Natural killer cell treated with Interleukin-12 subunit alpha and Interleukin-12 subunit beta and Interleukin-15 and Interleukin-18, amount 100 ng/mL, for 72 hours (primary cell): Measurements from ENCODE around the gene PTH1R. TPM values are rescaled to one million over a fixed set of nuclear protein-coding genes. Genes with fewer than 3 reads are reported as not detected.

Experiments
- ATAC-seq, 2 donors: fragments of 150-1000 bp; cut with Tn5 transposase in 1 of 2; sonication (Bioruptor Pico), chemical (Tn5 transposase) in 1 of 2; 2 replicates each; pipeline ENCODE4 v1.10.0; 2021
- DNase-seq: peaks from one replicate; pipeline ENCODE4 v3.0.0; 2022; ENCODE audit warnings: low spot score
- H3K27ac Mint-ChIP-seq, 2 donors: 1 replicate in 1 of 2; 2 replicates in 1 of 2; pipeline ENCODE4 v1.8.0; 2022; ENCODE audit warnings: mixed read lengths in 2 of 2, mild to moderate bottlenecking in 1 of 2, moderate library complexity in 1 of 2
- H3K27me3 Mint-ChIP-seq, 2 donors: 1 replicate in 1 of 2; 2 replicates in 1 of 2; pipeline ENCODE4 v1.8.0; 2022; ENCODE audit warnings: mixed read lengths in 2 of 2
- H3K36me3 Mint-ChIP-seq: one replicate; pipeline ENCODE4 v1.8.0; 2022; ENCODE audit warnings: mixed read lengths
- H3K4me1 Mint-ChIP-seq, 2 donors: 1 replicate in 1 of 2; 2 replicates in 1 of 2; pipeline ENCODE4 v1.8.0; 2022; ENCODE audit warnings: low read depth in 2 of 2, mixed read lengths in 2 of 2, mild to moderate bottlenecking in 1 of 2
- H3K4me3 Mint-ChIP-seq: one replicate; pipeline ENCODE4 v1.8.0; 2022; ENCODE audit warnings: mixed read lengths
- H3K9me3 Mint-ChIP-seq: 2 replicates; pipeline ENCODE4 v1.8.0; 2022; ENCODE audit warnings: mixed read lengths
- total RNA-seq, 2 donors: library from RNA; stranded (reverse); gene quantifications; one replicate each; pipeline ENCODE4 v1.2.3, GENCODE V29; 2022

PTH1R gene
- total RNA-seq, 2 donors from 2014 or later: not detected

GRCh38 chr3:46863261-46863782 lies 14.2 kb upstream of the PTH1R start, which contains the start of gene MYL3:
MYL3 (minus strand) TSS chr3:46863444; CDS start chr3:46863390, 54 bp downstream.
- Mint-ChIP-seq H3K27me3 (no peaks in the 10 kb centered on the region), H3K9me3 (no peaks in the 10 kb centered on the region), H3K4me1 (no peaks in the 10 kb centered on the region), H3K27ac (no peak within 1 kb of the TSS), H3K36me3 (no peaks in the 10 kb centered on the region), H3K4me3 (no peak within 1 kb of the TSS)
- ATAC-seq: no peak
- DNase-seq: no peak

DNA sequence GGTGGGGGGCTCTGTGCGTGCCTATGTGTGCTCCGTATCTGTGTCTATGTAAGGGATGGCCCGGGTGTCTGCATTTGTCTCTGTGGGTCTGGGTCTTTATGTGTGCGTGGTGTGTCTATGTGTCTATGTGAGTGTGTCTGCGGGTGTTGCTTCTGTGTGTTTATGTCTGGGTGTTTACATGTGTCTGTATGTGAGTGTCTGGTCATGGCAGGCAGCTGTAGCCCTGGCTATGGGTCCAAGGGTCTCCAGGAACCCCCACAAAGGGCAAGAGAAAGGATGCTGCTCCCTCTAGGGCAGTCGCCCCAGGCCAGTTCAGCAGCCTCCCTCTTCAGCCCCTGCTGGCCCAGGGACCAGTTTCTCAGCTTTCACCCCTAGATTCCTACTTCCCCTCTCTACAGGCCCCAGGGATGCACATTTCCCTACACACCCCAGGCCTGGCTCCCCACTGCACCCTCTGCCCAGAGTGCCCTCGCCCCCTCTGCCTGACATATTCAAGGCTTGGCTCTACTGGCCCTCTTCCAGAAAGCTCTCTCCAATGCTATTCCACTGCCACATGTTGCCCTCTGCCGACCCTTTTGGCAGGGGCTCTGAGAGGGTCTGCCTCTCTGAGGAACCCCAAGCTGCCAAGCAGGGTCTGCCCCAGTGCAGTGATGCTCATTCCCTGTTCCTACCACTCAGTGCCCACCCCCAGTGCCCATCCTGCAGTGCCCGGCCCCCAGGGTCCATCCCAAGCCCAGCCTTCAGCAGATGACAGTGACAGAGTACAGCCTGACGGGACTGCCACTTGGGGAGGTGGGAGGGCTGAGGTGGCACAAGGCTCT lies 13.2 kb upstream of the PTH1R start:
- H3K4me3 Mint-ChIP-seq: no peak overlapping the region
- ATAC-seq: no peak
- H3K9me3 Mint-ChIP-seq: no peaks in the 10 kb centered on the region
- DNase-seq: peak; percentile 45
- H3K4me1 Mint-ChIP-seq: no peaks in the 10 kb centered on the region
- H3K36me3 Mint-ChIP-seq: no peaks in the 10 kb centered on the region
- no peaks in the 10 kb centered on the region for H3K27me3 Mint-ChIP-seq
- no peak overlapping the region for H3K27ac Mint-ChIP-seq

DNA sequence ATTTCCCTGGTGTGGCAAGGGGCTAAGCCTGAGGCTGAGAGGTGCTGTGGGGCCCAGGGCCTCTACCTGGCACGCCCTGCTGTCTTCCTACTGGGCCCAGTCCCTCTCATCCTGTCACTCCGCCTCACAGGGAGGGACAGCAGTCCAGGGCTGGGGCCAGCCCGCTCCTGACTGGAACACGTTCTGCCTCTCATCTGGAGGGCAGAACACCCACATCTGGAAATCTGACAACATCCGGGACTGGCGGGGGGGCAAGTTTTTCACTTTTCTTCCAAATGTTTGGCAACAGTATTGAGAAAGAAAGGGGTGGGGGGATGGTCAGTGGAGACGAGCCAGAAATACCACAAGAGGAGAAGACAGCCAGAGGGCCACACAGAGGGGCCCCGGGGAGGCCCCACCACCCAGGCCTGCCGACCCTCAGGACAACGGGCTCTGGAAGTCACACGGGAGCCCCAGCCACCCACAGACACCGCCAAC lies 12.5 kb upstream of the PTH1R start:
- Mint-ChIP-seq H3K9me3 (no peaks in the 10 kb centered on the region), H3K27ac (no peak overlapping the region), H3K4me3 (no peak overlapping the region), H3K27me3 (peaks cover 0 to 7% of the 10 kb centered on the region in 2 donors), H3K4me1 (no peaks in the 10 kb centered on the region), H3K36me3 (no peaks in the 10 kb centered on the region)
- ATAC-seq (no peak), DNase-seq (peak; percentile 41)

DNA sequence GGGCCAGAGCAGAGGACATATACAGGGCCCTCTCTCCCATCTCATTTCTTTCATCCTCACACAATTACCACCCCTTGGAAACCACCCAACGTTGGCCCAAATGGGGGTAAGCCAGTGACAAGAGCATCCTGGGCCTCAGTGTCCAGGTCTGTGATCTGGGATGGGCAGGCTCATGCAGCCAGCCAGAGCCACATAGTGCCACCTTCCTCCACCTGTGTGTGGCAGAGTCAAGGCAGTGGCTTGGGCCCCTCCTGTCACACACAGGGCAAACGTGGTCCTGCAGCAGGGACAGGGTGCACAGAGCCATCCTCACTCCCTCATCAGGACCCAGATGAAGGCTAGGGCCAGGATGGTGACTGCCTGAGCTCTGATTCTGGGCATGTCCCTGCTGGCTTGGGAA lies 12.0 kb upstream of the PTH1R start:
- Mint-ChIP-seq H3K9me3 (no peaks in the 10 kb centered on the region), H3K36me3 (no peaks in the 10 kb centered on the region), H3K27me3 (peaks cover 0 to 7% of the 10 kb centered on the region in 2 donors), H3K27ac (no peak overlapping the region), H3K4me1 (no peaks in the 10 kb centered on the region), H3K4me3 (no peak overlapping the region)
- DNase-seq (no peak), ATAC-seq (no peak)

GRCh38 chr3:46866032-46866595 lies 11.4 kb upstream of the PTH1R start:
- H3K4me1 Mint-ChIP-seq: no peaks in the 10 kb centered on the region
- H3K36me3 Mint-ChIP-seq: no peaks in the 10 kb centered on the region
- no peak overlapping the region for H3K4me3 Mint-ChIP-seq
- H3K27me3 Mint-ChIP-seq: peaks cover 0 to 13% of the 10 kb centered on the region in 2 donors
- ATAC-seq (no peak), DNase-seq (no peak)
- no peak overlapping the region for H3K27ac Mint-ChIP-seq
- H3K9me3 Mint-ChIP-seq: no peaks in the 10 kb centered on the region

DNA sequence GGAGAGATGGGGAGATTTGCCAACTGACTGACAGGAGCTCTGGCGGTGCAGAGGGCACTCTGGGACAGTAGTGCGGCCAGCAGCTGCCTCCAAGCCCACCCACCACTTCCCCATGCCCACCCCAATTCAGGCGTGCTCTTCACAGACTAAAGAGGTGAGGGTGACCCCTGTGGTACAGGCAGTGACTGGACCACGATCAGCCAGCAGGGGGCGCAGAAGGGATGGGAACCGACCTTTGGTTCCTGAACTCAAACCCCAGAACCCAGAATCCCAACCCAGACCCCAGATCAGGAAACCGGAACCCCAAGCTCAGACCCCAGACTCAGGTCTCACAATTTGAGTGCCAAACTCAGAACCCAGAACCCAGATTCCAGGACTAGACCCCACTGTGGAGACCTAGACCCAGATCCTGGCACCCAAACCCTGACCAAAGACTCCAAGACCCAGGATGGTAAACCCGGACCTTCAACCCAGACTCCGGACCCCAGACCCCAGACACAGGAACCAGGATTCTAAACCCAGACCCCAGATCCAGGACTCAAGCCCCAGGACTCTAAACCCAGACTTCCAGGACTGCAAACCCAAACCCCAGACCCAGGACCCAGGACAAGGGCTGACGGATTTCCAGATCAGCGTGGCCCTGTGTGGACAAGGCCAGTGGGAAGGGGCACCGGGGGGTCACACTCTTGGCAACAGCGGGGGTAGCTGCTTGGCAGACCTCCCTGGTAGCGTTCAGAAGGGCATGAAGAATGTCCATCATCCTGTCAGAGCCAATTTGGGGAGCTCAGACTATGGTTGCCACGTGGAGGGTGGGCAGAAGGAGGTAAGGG lies 10.6 kb upstream of the PTH1R start:
- Mint-ChIP-seq H3K36me3 (no peaks in the 10 kb centered on the region), H3K27me3 (peaks cover 0 to 13% of the 10 kb centered on the region in 2 donors), H3K9me3 (no peaks in the 10 kb centered on the region), H3K4me1 (no peaks in the 10 kb centered on the region), H3K27ac (no peak overlapping the region), H3K4me3 (no peak overlapping the region)
- DNase-seq (peak; percentile 77), ATAC-seq (peak in 1 of 2 donors; percentile 59)

DNA sequence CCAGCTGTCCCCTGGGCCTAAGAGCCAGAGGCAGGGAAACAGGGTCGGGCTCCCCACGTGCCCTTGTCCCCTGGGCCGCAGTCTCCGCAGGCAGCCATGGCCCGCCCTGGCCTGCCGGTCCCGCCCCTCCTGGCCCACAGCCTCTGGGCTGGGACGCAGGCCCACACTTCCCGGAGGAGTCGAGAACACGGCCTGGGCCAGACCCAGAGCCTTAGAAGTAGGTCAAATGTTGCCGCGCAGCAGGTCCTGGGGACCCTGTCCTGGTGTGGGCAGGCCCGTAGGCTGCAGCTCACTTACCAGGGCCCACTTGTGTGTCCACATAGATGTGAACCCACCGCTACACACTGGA lies 10.0 kb upstream of the PTH1R start:
- no peaks in the 10 kb centered on the region for H3K4me1 Mint-ChIP-seq
- no peaks in the 10 kb centered on the region for H3K9me3 Mint-ChIP-seq
- ATAC-seq (no peak), DNase-seq (no peak)
- H3K4me3 Mint-ChIP-seq: no peak overlapping the region
- H3K27me3 Mint-ChIP-seq: peaks cover 0 to 13% of the 10 kb centered on the region in 2 donors
- no peak overlapping the region for H3K27ac Mint-ChIP-seq
- H3K36me3 Mint-ChIP-seq: no peaks in the 10 kb centered on the region

DNA sequence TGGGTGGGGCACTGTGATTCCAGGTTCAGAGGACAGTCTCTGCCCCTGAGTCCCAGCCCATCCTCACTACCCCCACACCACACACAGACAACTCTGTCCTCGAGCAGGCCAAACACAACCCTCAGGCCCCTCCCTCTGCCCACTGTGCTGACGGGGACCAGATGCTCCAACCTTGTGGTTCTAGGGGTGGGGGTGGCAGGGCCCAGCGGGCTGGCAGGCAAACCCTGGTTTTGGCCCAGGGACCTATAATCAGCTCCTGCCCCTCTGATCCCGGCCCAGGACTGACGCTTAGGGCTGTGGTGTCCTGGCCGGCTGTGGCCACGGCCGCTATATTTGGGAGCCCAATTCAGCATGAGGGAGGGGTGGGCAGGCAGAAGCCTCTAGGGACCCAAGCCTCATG lies 9.2 kb upstream of the PTH1R start:
- Mint-ChIP-seq H3K4me1 (no peaks in the 10 kb centered on the region), H3K27me3 (peaks cover 0 to 13% of the 10 kb centered on the region in 2 donors), H3K27ac (no peak overlapping the region), H3K9me3 (no peaks in the 10 kb centered on the region), H3K36me3 (no peaks in the 10 kb centered on the region), H3K4me3 (no peak overlapping the region)
- DNase-seq: no peak
- no peak for ATAC-seq

DNA sequence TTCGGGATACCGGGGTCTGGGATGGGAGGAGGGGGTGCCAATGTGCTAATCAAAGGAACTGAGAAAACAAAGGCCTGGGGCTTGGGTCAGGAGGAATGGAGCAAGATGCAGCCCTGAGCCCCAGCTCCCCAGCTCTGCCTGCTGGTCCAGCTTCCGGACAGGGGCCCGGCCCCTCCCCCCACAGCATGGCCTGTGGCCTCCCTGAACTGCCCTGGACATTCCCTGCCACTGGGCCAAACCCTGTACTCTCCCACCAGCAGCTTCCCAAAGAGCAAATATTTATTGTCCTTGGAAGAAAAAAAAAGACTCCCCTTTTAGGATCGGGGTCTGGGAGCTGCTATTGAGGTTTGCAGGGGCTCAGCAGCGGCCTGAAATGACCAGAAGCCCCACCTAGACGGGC lies 8.6 kb upstream of the PTH1R start:
- no peak for ATAC-seq
- Mint-ChIP-seq H3K36me3 (no peaks in the 10 kb centered on the region), H3K4me3 (no peak overlapping the region), H3K27me3 (peaks cover 0 to 13% of the 10 kb centered on the region in 2 donors), H3K9me3 (no peaks in the 10 kb centered on the region), H3K27ac (no peak overlapping the region), H3K4me1 (no peaks in the 10 kb centered on the region)
- DNase-seq: no peak

GRCh38 chr3:46869440-46869839 lies 8.1 kb upstream of the PTH1R start:
- ATAC-seq (no peak), DNase-seq (no peak)
- H3K36me3 Mint-ChIP-seq: no peaks in the 10 kb centered on the region
- H3K4me1 Mint-ChIP-seq: no peaks in the 10 kb centered on the region
- H3K27ac Mint-ChIP-seq: no peak overlapping the region
- H3K4me3 Mint-ChIP-seq: no peak overlapping the region
- H3K9me3 Mint-ChIP-seq: no peaks in the 10 kb centered on the region
- H3K27me3 Mint-ChIP-seq: peaks cover 0 to 13% of the 10 kb centered on the region in 2 donors

DNA sequence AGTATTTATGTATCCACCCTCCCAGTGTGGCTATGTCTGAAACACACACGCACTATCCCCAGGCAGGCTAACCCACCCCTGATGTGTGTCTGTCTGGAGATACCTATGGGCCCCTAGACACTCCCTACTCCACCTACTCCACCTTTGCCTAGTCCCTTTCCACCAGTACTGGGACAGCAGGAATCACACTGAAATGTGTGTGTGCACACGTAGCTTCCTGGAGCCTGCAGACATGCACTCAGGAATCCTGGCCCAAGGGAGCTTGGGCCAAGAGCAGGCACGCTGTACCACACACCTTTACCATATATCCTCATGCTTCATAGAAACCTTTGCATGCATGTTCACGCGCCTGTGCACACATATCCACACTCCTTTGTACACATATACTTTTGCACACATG lies 6.9 kb upstream of the PTH1R start:
- peaks cover 0 to 13% of the 10 kb centered on the region in 2 donors for H3K27me3 Mint-ChIP-seq
- H3K36me3 Mint-ChIP-seq: no peaks in the 10 kb centered on the region
- no peaks in the 10 kb centered on the region for H3K9me3 Mint-ChIP-seq
- no peak overlapping the region for H3K4me3 Mint-ChIP-seq
- ATAC-seq: no peak
- H3K4me1 Mint-ChIP-seq: no peaks in the 10 kb centered on the region
- DNase-seq: no peak
- no peak overlapping the region for H3K27ac Mint-ChIP-seq

GRCh38 chr3:46871222-46871621 lies 6.3 kb upstream of the PTH1R start:
- H3K9me3 Mint-ChIP-seq: no peaks in the 10 kb centered on the region
- H3K27ac Mint-ChIP-seq: no peak overlapping the region
- H3K27me3 Mint-ChIP-seq: peaks cover 0 to 13% of the 10 kb centered on the region in 2 donors

GRCh38 chr3:46873521-46873920 lies 4.0 kb upstream of the PTH1R start:
- H3K27me3 Mint-ChIP-seq: peaks cover 0 to 13% of the 10 kb centered on the region in 2 donors
- H3K4me3 Mint-ChIP-seq: no peak overlapping the region
- DNase-seq (no peak), ATAC-seq (no peak)
- H3K36me3 Mint-ChIP-seq: no peaks in the 10 kb centered on the region
- no peak overlapping the region for H3K27ac Mint-ChIP-seq
- H3K9me3 Mint-ChIP-seq: no peaks in the 10 kb centered on the region
- H3K4me1 Mint-ChIP-seq: peaks cover 0 to 3% of the 10 kb centered on the region in 2 donors

More at GRCh38 chr3:46871222-46871621, 6.3 kb upstream of the PTH1R start:
- DNase-seq (no peak), ATAC-seq (no peak)
- H3K36me3 Mint-ChIP-seq: no peaks in the 10 kb centered on the region
- no peaks in the 10 kb centered on the region for H3K4me1 Mint-ChIP-seq
- no peak overlapping the region for H3K4me3 Mint-ChIP-seq
